TTC549 (cell line): ENCODE results near the gene SMTNL1.

ENCODE experiments used
- FAIRE-seq: peaks from 2 replicates; lab custom pipeline; 2012; peaks lifted over from hg19 to GRCh38; lab: Jason Lieb, UNC

The SMTNL1 gene

DNA sequence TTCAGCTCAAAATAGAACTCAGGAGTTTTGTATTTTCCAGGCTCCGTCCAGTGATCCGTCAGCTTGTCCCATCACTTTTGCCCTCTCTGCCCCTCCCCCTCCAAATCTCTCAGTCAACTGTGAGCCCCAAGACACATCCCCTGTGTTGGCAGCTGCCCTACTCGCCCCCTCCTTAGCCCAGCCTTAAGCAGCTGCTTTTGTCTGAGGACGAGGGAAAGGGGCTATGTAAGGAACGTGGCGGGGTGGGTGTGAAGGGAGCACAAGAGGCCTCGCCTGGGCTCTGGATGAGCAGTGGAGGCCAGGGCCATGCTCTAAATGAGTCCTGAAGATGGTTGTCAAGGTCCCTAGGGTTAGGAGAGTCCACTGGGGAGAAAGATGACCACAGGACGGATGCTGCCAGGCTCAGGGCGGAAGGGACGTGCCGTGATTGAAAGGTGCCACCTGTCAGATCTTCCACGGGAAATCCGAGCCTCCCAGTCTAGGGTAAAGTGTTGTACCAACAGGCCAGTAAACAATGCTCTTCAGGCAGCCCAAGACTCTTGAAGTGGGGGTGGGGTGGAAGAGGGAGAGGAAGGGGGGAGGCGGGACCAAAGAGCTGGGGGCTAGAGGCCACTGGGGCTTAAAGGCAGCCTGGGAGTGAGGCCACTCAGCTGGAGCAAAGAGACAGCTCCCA lies at the start of gene SMTNL1:
Gene SMTNL1, plus strand, starts transcription at position 649 of the 673 bp plus-strand sequence. CDS start 5,048 bp downstream, outside the sequence.
- no peak for FAIRE-seq

GRCh38 chr11:57487920-57488659 lies 49.3 kb upstream of the SMTNL1 start:
- no peak for FAIRE-seq

DNA sequence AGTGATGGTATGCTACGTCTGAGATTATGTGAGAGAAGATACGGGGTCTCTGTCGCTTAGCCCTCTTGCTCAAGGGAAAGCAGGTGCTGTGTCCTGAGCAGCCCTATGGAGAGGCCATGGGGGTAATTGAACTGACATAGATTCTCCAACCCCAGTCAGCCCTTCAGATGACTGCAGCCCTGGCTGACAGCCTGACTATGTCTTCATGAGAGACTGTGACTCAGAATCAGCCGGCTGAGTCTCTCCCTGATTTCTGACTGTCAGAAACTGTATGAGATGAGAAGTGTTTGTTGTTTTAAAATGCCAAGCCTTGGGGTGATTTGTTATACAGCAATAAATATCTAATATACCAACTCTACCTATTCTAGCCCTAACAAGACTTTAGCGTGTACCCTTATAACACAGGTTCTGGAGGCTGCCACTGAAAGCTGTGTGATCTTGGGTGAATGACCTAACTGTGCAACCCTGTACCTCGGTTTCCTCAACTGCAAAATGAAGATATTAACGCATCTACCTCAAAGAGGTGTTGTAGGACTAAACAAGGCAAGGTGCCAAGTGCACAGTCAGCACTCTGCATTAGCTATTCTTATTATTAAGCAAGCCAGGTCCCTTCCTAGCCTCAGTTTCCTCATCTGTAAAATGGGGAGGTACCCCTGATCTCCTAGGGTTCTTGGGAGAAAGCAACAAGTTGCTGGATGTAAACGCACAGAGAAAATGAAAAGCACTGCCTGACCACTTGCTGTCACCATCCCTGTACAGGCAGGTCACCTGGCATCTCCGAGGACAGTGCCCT lies 46.7 kb upstream of the SMTNL1 start:
- FAIRE-seq = no peak

- no peak for FAIRE-seq
Measured at GRCh38 chr11:57491371-57492061, 45.9 kb upstream of the SMTNL1 start.

DNA sequence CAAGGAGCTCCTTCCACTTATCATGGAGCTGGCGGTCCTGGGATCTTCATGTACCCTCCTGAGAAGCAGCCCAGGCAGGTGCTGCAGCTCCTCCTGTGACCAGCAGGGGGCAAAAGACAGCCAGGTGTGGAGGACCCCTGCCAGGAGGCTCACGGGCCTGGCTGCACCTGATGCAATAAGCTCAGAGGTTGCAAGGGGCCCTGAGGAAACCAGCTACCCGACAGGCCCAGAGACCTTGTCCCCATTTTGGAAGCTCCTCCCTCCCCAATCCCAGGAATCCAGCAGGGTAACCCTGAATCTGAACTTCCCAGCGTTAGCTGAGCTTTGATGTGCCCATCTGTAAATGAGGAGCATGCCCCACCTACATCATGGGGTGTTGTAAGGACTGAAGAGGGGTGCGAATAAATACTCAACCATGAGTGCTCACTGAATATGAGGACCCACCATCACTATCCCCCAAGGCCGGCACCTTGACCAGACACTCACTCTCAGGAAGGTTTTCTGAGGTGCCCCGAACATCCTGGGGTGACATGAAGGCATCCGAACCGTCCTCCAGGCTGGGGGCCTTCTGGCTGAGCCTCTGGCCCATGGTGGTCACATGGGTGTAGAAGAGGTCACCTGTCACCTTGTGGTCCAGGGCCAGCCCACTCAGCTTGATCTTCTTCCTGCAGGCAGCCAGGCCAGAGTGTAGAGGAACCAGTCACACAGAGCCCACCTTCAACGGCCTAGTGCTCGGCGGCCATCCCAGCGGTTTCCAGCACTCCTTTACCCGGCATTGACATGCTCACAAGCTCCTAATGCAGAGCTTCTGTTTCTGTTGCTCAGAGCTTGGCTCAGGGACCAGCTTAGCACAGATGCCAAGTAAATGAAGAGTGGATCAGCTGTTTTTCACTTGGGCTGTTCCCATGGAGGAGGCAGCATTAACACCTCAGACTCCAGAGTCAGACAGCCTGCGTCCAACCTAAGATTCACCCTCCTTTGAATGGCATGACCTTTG lies 43.6 kb upstream of the SMTNL1 start:
- FAIRE-seq = no peak

GRCh38 chr11:57496109-57496820 lies 41.1 kb upstream of the SMTNL1 start:
- no peak for FAIRE-seq

DNA sequence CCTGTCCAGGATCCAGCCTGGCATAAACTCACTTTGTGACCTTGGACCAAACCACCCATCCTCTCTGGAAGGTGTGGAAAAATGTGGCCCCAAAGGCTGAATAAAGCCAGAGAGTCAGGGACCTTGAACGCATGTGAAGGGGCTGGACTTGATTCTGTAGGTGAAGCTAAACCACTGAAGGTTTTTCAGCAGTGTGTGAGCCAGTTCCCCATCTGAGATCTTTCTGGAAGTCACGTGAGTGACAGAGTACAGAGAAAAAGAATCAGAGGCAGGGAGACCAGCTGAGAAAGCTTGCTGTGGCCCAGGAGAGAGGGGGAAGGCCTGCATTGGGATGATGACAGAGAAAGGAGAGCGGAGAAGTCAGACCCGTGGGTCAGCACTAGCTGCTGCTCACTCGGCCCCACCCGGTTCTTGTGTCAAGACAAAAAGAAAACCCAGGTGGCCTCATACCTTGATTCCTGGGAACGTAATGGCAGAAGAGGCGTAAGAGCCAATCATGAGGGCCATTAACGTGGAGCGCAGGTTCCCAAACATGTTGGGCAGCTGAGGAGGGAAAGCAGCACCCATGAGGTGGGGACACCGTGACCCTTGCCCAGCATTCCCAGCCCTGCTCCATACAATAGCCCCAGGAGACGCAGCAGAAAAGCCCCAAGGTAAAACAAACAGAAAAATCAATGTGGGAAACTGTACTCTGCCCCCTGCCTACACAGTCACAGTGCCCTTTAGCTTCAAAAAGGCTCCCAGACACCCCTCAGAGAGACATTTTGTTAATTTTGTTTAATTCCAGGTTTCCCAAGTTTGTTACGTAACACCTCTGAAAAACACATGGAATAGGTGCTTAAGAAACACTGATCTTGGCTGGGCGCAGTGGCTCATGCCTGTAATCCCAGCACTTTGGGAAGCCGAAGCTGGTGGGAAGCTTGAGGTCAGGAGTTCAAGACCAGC lies 39.8 kb upstream of the SMTNL1 start:
- FAIRE-seq = no peak

GRCh38 chr11:57498540-57498939 lies 38.9 kb upstream of the SMTNL1 start:
- FAIRE-seq = no peak

DNA sequence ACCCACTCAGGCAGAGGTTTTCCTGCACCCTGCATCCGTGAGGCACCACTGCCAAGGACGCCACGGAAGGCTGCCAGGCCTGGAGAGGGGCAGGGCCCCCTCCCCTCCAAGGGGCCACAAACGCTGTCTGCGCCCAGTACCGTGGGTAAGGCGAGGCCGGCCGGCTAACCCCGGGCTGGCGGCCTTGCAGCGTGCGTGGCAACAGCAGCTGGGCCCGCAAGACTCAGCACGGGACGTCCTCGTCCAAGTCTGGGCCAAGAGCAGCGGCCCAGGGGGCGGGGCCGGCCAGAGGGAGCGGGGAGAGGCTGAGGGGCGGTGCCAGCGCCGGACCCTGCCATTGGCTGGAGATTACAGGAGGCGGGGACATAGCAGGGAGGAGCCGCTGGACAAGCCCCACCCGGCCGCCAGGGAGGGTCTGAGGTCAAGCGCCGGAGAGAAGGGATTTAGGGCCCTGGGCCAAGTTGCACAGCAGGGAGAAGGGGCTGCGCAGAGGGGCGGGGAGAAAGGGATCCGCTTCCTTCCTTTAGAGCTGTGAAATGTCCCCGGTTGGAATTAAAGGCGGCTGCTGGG lies 37.9 kb upstream of the SMTNL1 start:
- no peak for FAIRE-seq

DNA sequence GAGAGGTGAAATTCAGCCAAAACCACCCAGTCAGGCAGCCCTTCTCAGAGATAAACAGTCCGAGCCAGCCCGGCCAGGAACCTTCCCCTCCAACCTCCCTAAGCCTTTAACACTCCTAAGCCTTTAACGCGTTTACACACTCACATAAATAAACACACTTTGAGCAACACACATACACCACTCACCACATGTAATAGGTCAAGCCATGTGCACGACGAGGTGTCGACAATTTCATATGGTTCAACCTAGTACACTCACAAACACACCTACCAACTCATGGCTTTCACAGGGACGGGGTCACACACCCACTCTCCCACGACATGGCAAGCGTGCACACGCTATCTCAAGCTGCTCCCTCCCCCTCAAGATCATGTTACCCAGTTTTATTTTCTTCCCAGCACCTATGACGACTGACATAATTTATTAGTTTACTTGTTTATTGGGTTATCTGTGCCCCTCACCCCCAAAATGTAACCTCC lies 37.4 kb upstream of the SMTNL1 start:
- FAIRE-seq = no peak

GRCh38 chr11:57500515-57500914 lies 36.9 kb upstream of the SMTNL1 start:
- no peak for FAIRE-seq

GRCh38 chr11:57500926-57501325 lies 36.5 kb upstream of the SMTNL1 start:
- no peak for FAIRE-seq

DNA sequence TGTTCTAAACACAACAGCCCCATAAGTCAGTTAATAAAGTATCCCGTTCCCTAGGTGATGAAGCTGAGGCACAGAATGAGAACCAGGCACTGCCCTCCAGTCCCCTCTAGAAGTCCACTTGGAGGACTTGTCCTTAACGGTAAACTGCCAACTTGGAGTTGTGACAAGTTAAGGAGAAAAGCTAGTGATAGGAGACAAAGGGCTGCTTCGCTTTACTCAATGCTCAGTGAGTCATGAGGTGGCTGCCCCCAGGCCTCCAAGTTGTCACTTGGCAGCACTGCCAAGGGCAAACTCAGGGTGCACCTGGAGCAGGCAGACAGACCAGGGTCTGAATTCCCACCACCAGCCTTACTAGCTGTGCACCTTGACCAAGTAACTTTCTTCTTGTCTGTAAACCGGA lies 35.4 kb upstream of the SMTNL1 start:
- no peak for FAIRE-seq

GRCh38 chr11:57502376-57502775 lies 35.0 kb upstream of the SMTNL1 start:
- no peak for FAIRE-seq

DNA sequence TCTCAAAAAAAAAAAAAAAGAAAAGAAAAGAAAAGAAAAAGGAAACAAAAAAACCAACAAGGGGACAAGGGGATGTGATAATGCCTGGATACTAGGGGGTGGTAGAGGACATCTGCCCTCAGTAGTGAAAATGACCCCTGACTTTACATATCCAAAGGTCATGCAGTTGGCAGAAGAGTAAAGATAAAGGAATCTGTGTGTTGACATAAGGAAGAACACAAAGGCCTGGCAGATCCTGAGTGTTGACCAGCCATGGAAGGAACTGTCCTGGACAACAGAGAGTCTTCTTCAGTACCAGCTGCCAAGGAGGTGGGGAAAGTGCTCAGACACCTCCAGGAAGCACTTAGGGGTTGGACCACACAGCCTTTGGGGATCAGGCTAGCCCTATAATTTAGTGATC lies 34.5 kb upstream of the SMTNL1 start:
- no peak for FAIRE-seq

DNA sequence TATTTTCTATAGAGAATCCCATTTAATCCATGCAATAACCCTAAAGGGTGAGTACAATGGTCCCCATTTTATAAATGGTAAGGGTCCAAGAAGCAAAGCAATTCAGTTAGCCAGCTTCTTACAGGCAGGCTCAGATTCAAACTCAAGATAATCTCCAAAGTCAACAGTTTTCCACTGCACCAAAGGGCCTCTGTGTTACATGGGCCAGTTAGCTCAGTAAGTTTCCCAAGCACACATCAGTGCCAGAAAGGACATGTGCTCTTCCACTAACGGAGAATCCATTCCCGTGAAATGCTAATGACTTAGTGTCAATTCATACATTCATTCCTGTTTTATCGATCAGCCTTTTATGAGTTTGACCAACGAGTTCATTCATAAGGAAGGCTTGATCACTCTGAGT lies 32.9 kb upstream of the SMTNL1 start:
- no peak for FAIRE-seq

GRCh38 chr11:57506522-57506921 lies 30.9 kb upstream of the SMTNL1 start:
- FAIRE-seq = no peak

DNA sequence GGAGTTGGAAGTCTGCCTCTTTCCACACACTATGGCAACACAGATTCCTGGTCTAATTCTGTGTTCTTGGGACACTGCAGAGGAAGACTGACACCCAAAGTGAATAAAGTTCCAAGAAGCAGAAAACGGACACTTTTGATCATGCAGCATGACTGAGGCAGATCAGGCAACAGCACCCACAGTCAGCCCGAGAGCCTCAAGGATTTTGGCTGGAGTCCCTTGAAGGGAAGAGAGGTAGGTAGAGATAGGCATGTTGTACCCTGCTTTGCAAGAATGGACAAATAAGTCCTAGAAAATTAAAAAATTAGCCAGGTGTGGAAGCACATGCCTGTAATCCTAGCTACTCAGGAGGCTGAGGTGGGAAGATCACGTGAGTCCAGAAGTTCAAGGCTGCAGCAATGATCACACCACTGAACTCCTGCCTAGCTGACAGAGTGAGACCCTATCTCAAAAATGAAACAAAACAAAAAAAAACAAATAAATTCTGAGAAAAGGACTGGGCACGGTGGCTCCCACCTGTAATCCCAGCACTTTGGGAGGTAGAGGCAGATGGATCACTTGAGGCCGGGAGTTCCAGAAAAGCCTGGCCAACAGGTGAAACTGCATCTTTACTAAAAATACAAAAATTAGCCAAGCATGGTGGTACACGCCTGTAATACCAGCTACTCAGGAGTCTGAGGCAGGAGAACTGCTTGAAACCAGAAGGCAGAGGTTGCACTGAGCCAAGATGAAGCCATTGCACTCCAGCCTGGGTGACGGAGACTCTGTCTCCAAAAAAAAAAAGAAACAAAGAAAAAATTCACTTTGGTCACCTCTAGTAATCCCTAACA lies 28.8 kb upstream of the SMTNL1 start:
- no peak for FAIRE-seq
